ENCODE measurements around the gene SULT2B1.
"Not testable (repeated sequence)": the region's sequence is repeated elsewhere in the genome, so short reads cannot be mapped to it uniquely, and the experiment has no call there.

The SULT2B1 gene

DNA sequence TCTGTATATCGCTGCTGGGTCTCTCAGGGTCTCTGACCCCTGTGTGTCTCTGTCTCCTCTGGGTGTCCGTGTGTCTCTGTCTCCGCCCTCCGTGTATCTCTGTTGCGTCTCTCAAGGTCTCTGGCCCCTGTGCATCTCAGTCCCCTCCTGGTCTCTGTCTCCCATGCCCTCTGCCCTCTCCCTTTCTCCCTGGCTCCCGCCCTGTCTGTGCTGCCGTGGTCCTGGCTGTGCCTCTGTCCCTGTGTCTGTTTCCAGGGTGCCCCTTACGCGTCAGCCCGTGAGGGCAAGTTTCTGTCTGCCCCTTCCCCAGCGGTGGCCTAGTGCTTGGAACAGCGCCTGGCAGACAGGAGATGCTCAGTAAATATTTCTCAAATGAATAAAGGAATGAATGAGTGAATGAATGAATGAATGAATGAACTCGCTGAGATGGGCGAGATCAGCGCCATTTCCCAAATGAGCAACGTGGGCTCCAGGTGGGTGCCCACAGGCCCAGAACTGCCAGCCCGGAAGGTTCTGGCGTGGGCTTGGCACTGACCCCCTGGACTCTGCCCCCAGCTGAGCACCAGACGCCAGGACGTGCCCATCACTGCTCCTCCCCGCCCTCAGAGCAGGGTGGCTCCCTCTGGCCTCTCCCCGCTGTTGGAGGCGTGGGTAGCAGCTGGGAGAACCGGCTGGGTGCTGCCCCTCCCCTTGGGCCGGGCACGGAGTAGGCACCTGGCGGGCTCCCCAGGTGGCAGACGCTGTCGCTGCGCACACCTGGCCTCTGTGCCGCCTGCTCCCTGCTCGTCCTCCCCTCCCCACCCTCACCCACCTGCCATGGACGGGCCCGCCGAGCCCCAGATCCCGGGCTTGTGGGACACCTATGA lies at the start of gene SULT2B1:
Gene SULT2B1, plus strand, starts transcription at position 736 of the 866 bp plus-strand sequence. Its CDS starts 81 bp downstream, at position 817.
- no peak for DNase-seq (ENCODE audit: low read depth in 2 of 2)

DNA sequence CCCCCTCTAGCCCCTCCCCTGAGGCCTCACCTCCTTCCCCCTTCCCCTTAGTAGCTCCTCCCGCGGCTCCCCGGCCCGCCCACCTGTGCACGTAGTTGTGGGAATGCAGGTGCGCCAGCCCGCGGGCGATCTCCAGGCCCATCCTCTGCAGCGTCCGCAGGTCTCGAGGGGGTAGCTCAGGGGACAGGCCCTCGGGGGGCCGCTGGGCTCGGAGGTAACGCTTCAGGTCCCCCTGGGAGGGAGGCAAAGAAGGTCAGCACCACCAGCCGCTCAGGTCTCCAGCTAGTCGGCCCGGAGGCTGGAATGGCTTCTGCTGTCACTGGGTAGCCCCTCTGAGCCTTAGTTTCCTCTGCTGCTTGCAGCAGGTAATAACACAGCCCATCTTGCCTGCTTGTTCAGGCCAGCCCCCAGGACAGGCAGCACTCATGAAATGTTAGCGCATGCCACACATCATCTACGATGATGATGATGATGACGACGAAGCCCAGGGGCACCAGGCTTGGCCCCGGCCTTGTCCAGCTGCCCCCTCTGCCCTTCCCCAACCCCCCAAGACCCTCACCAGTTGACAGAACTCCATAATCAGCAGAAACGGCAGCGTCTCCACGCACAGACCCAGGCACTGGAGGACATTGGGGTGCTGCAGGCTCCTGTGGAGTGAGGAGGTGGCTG lies 49.5 kb upstream of the SULT2B1 start:
- no peak for DNase-seq (ENCODE audit: low read depth in 2 of 2)

DNA sequence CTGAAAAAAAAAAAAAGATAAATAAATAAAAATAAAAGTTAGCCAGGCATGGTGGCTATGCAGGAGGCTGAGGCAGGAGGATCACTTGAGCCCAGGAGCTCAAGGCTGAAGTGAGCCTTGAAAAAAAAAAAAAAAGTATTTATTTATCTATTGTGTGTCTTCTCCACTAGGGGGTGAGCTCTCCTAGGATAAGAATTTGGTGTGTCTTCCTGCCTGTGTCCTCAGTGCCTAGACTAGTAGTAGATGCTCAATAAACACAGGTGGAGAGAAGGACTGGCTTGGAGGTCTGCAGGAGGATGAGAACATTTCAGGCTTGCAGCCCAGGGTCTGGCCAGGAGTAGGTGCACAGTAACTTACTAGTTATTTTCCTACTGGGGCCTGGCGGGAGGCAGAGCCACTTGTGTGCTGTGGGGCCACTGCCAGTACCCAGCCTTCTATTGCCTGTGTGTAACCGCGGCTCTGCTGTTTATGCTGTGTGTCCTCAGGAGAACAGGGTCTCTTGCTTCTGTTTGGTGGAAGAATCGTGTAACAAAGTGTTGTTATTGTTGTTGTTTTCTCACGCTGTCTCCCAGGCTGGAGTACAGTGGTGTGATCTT lies 45.7 kb upstream of the SULT2B1 start:
- DNase-seq (ENCODE audit: low read depth in 2 of 2), result no peak

DNA sequence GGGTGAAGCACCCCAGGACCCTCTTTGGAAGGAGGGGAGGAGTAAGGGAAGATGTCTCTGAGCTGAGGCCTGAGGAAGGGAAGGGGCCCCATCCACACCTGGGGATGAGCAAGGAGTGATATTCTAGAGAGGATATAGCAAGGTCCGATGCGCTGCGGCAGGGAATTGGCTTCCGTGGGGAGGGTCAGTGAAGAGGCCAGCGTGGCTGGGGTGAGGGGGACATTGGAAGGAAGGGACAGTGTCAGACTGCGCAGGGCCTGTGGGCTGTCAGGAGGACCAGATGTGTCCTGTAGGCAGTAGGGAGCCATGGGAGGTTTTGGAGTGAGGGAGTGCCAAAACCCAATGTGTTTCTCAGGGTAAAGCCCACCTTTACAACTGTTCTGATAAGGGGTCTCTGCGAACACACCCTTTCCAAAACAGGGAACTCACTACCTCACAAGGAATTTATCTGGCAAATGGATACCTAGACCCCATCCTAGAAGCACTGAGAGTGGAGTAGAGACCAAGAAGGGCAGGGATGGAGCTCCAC lies 44.0 kb upstream of the SULT2B1 start:
- no peak for DNase-seq (ENCODE audit: low read depth in 2 of 2)

DNA sequence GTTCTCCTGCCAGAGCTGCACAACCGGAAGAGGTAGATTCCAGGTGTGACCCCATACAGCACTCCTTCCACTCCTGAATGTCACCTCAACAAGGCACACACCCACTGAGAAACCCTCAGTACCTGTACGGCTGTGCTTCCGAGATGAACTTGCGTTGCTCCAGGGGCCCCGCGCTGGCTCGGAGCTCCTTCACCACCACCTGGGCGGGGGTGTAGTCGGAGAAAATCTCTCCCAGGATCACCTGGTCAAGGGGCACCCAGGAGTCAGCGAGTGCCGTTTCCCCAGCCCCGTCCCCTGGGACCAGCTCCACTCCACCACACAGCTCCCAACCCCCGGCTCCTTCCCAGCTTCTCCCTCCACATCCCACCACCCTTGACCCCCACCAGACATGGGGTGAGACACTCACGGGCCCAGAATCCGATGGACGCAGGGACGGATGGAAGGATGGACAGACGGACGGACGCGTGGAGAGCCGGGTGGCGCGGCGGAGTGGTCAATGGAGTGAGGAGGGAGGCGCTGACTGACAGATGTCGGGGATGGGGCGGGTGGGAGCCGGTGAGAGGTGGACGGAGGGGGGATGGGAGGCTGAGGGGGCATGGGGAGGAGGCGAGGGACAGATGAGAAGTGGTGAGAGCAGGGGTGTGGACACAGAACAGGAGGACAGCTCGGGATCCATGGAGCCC lies 43.1 kb upstream of the SULT2B1 start:
- no peak for DNase-seq (ENCODE audit: low read depth in 2 of 2)

DNA sequence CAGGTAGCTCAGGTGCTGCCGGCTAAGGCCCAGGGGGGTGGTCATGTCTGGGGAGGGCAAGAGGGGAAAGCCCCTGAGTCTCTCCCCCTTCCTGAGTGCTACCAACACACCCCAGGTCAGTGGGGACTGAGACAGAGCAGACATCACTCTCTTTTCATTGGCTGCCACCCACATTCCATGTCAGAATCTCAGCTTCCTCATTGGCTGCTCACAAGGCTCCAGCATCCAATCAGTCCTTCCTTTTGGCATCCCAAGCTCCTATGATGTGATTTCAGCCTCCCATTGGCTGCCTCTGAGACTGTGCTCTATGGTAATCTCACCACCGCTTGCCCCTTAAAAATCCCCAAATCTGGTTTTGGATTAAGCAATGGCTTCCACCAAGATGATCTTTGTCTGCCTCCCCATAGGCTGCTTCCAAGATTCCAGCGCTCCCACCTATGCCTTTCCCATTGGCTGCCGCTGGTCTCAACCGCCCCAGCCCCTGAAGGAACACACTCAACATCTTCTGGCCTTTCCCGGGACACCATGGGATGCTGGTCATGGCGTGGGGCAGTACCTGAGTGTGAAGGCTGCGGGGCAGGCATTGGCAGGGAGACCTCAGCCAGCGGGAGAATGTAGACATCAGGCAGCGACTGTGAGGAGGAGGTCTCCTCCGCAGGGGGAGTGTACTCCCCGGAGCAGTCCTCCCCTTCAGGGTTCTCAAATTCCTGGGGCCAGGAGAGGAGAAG lies 42.3 kb upstream of the SULT2B1 start:
- DNase-seq (ENCODE audit: low read depth in 2 of 2), result no peak

DNA sequence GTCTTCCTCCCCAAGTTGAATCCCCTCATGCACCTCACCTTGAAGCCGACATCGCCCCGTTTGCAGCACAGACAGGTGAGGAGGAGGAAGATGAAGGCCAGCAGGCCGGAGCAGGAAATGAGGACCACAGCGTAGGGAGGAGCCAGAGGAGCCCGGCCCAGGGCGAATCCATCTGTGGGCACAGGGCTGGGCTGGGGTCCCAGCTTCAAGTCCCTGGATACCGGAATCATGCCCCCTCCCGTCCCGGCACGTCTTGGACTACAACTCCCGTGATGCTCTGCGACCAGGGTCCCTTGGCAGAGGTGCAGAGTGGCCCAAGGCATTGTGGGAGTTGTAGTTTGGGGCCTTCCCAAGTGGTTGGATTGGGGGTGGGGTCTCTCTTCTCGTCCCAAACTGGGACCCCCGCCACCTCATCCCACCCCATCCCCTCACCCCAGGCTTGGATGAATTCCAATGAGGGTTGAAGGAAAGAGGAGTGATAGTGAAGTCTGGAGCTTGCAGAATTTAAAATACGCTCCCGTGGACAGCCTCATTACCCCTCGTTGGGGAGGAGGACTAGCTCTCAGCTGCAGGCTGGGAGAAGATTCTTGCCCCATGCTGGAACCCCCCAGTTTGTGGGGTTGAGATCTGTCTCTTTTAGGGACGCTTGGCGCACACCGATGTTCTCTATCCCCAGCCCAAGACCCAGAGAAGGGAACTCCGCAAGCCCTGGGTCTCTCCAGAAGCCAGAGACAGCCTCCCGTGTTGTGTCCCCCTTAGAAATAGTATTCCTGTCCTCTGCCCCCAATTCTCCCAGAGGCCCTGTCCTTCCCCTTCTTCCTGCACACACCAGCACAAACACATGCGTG lies 41.3 kb upstream of the SULT2B1 start:
- DNase-seq (ENCODE audit: low read depth in 2 of 2), result peak in 1 of 2 donors; percentile 59

DNA sequence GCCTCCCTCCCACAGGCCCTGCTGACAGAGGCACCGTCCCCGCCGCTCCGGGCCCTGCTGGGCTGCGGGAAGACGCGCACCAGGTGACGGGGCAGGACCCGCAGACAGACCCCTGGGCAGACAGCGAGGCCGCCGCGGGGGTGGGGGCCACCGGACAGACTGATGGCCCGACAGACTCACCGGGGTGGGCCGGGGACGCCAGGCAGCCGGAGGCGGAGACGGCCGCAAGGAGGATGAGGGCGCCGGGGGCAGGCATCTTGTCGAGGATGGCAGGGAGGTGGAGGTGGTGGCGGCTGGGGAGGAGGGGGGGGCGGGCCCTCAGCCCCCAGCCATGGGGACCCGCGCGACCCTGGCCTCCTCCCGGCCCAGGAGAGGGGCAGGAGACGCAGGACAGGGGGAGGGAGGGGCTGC lies 40.6 kb upstream of the SULT2B1 start:
- no peak for DNase-seq (ENCODE audit: low read depth in 2 of 2)

DNA sequence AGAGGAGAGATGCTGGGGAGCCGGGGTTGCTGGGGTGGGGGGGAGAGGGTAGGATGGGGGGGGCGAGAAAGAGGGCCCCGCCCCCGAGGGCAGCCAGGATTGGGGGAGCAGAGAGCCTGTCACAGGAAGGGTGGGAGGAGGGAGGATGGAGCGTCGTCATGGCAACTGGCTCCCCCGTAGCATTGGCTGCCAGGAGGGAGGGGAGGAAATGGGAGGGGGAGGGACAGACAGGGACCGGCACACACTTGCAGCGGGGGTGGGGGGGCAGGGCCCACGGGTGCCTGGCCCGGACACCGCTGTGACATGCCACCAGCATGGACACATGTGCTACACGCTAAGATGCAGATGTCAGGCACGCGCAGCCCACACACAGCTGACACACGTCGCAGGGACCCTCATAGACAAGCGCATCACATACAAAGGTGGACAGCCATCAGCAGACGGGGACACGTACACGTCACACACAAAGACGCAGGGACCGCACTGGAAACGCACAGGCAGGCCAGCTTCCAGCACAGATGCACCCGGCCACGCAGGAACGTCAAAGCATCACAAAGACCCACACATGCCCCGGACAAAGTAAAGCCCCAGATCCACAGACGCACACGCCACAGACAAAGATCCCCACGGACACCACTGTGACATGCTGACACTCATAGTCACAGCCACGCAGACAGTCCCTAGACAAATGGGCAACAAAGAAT lies 40.0 kb upstream of the SULT2B1 start, which contains the start of gene LMTK3:
Gene LMTK3, minus strand, starts transcription at position 36 of the 704 bp plus-strand sequence. CDS start 259 bp downstream, outside the sequence.
- DNase-seq (ENCODE audit: low read depth in 2 of 2), result peak; percentile 50 to 60

DNA sequence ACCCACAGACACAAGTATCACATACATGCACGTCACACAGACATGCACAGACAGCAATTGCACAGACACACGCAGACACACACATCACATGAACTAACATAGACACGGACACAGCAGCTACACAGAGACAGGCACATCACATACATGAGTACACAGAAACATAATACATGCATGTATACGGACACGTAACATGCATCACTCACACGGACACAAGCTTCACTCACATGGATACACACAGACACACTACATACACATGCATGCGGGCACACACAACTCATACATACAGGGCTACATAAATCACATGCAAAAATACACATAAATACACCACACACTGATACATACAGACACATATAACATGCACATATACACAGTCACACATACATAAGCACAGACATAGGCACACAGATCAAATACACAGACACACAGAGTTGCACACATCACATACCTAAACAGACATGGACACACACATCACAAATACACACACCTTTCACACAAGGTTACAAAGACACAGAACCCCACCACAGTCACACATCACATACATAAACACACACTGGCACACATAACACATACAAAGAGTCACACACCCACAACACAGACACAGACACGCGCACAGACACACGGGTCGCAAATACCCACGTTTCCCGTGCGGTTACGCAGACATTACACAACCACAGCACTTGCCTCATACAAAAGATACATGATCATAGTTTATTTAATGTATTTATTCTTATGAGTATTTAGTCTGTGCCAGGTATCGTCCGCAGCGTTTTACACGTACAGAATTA lies 39.3 kb upstream of the SULT2B1 start:
- DNase-seq (ENCODE audit: low read depth in 2 of 2), result no peak

DNA sequence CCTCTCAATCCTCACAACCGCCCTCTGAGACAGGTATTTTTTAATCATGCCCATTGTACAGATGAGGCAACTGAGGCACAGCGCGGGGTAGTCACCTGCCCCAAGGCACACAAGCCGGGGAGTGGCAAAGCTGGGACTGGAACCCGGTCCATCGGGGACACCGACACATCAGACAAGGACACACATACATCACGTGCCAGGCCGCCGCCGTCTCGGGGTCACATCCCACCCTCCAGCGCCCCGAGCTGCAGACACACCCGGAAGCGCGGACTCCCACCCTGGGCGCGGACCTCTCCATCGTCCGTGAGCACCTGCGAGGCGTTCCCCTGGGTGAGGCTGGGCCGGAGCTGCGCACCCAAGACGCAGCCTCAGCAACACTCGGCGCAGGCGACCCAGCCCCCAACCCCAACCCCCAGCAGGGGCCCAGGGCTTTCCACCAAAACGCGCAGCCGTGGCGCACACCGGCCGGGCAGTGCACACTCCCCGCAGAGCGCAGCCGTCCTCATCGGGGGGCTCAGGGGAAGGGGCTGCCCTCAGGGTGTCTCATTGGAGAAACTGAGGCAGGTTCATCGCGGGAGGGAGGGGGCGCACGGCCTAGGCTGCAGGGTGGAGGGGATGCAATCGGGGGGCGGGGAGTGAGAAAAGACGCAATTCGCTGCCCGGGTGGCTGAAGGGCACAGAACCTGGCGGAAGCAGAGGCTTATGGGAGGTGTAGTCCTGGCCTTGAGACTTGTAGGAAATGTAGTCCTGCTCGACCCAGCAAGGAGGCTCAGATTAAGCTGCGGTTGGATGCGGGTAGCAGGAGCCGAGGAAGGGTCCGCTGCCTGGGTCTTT lies 38.5 kb upstream of the SULT2B1 start:
- no peak for DNase-seq (ENCODE audit: low read depth in 2 of 2)

DNA sequence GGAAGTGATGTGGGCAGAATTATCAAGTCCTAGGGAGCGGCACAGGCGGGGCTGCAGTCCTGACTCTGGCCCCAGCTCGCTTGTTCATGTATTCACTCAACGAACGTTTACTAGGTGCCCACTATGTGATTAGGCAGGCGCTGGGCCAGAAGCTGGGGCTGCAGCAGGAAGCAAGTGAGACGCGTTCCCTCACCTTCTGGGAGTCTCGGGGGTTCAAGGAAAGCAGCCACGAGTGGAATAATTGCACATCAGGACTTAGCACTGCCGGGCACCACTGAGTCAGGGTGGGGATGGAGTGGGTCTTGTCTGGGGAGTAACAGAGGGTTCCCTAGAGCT lies 37.9 kb upstream of the SULT2B1 start:
- no peak for DNase-seq (ENCODE audit: low read depth in 2 of 2)

DNA sequence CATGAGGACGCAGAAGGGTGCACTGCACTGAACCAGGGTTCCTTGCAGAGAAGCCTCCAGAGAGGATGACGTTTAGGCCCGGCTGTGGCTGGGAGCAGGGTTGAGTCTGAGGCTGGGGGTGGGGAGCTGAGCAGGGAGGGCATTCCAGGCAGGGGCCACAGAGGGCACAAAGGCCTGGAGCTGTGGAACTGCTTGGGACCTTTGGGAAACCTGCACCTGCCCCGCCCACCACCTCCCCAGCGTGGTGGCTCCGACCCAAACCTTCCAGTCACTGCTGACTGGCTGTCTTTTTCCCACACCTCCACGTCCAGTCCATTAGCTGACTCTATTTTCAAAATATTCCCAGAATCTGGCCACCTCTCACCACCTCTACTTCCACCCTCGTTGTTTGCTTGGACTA lies 35.4 kb upstream of the SULT2B1 start:
- DNase-seq (ENCODE audit: low read depth in 2 of 2), result no peak

DNA sequence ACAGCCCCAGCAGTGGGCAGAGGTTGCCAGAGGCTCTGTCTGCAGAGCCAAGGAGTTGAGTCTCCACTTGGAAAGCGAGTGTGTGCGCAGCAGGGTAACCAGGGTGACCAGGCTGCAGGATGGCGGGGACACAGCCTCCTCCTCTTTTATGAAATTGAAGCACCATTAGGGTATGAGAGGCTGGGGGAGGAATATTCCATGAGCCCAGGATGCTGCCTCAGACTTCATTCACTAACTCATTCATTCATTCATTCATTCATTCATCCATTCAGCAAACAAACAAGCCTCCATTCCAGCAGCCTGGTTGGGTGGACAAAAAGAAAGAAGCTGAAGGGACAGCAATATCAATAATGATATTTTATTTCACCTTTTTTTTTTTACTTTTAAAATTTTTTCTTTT lies 33.8 kb upstream of the SULT2B1 start:
- DNase-seq (ENCODE audit: low read depth in 2 of 2), result no peak

DNA sequence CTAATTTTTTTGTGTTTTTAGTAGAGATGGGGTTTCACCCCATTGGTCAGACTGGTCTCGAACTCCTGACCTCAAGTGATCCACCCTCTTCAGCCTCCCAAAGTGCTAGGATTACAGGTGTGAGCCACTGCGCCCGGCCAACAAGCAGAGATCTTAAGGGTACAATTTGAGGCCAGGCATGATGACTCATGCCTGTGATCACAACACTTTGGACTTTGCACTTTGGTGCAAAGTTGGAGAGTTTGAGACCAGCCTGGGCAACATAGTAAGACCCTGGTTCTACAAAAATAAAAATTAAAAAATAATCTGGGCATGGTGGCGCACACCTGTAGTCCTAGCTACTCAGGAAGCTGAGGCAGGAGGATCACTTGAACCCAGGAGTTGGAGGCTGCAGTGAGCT lies 32.5 kb upstream of the SULT2B1 start:
- not testable (repeated sequence) for DNase-seq (ENCODE audit: low read depth in 2 of 2)

DNA sequence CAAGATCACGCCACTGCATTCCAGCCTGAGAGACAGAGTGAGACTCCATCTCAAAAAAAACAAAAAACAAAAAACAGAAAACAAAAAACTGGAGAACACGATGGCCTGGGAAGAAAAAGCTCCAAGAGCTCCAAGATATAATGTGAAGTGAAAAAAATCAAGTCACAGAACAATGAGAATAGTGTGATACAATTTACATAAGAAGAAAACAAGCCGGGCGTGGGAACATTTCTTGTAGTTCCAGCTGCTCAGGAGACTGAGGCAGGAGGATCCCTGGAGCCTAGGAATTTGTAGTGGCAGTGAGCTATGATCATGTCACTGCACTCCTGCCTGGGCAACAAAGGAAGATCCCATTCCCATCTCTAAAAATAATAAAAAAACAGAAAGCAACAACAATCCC lies 31.8 kb upstream of the SULT2B1 start:
- DNase-seq (ENCODE audit: low read depth in 2 of 2), result no peak

DNA sequence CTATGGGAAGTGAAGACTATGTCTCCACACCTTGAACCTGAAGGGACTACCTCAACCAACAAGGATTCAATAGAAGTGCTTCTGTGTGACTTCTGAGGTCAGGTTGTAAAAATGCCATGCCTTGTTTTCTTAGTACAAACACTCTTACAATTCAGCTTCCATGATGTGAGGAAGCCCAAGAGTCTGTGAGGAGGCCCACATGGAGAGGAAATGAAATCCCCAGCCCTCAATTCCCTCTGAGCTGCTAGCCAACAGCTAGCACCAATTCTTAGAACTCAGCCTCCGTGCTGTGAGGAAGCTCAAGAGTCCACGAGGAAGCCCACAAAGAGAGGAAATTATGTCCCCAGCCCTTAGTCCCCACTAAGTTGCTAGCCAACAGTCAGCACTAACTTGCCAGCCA lies 27.8 kb upstream of the SULT2B1 start:
- DNase-seq (ENCODE audit: low read depth in 2 of 2), result no peak

DNA sequence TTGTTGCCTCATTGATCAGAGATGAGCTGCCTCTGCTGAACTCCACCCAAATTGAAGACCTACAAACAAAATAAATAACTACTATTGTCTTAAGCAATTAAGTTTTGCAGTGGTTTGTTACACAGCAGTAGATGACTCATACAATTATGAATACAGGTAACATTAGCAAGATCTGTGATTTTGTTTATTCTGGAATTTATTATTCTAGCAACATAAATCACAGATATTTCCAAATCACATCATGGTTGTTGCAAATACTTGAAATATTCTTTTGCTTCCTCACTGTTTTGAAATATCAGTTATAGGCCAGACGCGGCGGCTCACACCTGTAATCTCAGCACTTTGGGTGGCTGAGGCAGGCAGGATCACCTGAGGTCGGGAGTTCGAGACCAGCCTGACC lies 27.2 kb upstream of the SULT2B1 start:
- DNase-seq (ENCODE audit: low read depth in 2 of 2), result no peak
